PC-9 (cell line): ENCODE measurements around the gene IRGC.

ENCODE experiments used
- EZH2 ChIP-seq: fragments of 200-600 bp; sonication (generic); IDR thresholded peaks from 2 replicates; pipeline ENCODE4 v1.8.0; 2017; ENCODE audit warnings: antibody characterized with exemption, low read depth
- TF ChIP-seq, protein P1 (sequence below): fragments of 200-600 bp; sonication (generic); conservative IDR thresholded peaks from 2 replicates; pipeline ENCODE4 v1.6.1; 2017; ENCODE audit warnings: mixed run types, antibody characterized with exemption, mild to moderate bottlenecking, moderate library complexity

DNA sequence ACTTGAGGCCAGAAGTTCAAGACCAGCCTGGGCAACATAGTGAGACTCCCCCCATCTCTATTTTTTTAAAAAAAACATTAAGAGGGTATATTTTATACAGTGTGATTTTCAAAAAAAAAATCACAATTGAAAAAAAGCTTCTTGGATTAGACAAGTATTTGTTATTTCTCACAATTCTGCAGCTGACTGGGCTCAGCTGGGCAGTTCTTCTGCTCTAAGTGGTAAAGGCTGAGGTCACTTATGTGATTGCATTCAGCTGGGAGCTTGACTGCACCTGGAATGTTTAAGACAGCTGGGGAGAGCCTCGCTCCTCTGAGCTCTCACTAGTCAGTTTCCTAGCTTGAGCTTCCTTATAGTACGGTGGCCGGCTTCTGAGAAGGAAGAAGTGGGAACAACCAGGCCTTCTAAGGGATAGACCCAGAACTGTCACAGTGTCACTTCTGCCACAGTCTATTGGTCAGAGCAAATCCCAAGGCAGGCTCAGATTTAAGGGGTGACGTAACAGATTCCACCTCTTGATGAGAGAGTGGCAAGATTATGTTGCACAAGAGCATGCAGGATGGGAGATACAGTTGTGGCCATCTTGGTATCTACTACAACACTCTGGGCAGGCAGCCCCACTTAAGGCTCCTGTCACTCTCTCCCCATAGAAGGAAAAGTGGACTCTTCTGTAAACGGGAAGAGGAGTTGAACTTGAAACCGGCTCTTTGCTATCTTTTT is 19.7 kb upstream of the IRGC start:
- TF ChIP-seq, protein P1, sequence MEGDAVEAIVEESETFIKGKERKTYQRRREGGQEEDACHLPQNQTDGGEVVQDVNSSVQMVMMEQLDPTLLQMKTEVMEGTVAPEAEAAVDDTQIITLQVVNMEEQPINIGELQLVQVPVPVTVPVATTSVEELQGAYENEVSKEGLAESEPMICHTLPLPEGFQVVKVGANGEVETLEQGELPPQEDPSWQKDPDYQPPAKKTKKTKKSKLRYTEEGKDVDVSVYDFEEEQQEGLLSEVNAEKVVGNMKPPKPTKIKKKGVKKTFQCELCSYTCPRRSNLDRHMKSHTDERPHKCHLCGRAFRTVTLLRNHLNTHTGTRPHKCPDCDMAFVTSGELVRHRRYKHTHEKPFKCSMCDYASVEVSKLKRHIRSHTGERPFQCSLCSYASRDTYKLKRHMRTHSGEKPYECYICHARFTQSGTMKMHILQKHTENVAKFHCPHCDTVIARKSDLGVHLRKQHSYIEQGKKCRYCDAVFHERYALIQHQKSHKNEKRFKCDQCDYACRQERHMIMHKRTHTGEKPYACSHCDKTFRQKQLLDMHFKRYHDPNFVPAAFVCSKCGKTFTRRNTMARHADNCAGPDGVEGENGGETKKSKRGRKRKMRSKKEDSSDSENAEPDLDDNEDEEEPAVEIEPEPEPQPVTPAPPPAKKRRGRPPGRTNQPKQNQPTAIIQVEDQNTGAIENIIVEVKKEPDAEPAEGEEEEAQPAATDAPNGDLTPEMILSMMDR = no peak
- TF ChIP-seq EZH2 = no peak
